GM10248 (cell line): ENCODE data around the gene EHD3.

Experiments used
- CTCF ChIA-PET: fragments of 300-600 bp; sonication (Branson Sonifier 250); formaldehyde crosslinking; extraction: SDS; loops from one replicate; lab custom pipeline; 2021; ENCODE audit warnings: antibody characterized with exemption; lab: Yijun Ruan, JAX
- POLR2A ChIA-PET: fragments of 350-650 bp; sonication (Branson Sonifier 250); formaldehyde crosslinking; extraction: SDS; loops from one replicate; lab custom pipeline; 2020; ENCODE audit warnings: antibody characterized with exemption; lab: Yijun Ruan, JAX
- DNase-seq: peaks from one replicate; pipeline ENCODE4 v3.0.0; 2012; ENCODE audit errors: extremely low spot score
- TF ChIP-seq, protein P1 (sequence below): IDR thresholded peaks from 2 replicates; pipeline ENCODE4 v1.5.1; 2012; ENCODE audit warnings: mild to moderate bottlenecking, low read depth; ENCODE audit errors: extremely low read depth, missing control alignments, control extremely low read depth

The EHD3 gene

GRCh38 chr2:31192396-31192795 is 41.6 kb upstream of the EHD3 start:
- POLR2A ChIA-PET: no interaction called here
- DNase-seq: no peak
- CTCF ChIA-PET: no interaction called here
- TF ChIP-seq, protein P1, sequence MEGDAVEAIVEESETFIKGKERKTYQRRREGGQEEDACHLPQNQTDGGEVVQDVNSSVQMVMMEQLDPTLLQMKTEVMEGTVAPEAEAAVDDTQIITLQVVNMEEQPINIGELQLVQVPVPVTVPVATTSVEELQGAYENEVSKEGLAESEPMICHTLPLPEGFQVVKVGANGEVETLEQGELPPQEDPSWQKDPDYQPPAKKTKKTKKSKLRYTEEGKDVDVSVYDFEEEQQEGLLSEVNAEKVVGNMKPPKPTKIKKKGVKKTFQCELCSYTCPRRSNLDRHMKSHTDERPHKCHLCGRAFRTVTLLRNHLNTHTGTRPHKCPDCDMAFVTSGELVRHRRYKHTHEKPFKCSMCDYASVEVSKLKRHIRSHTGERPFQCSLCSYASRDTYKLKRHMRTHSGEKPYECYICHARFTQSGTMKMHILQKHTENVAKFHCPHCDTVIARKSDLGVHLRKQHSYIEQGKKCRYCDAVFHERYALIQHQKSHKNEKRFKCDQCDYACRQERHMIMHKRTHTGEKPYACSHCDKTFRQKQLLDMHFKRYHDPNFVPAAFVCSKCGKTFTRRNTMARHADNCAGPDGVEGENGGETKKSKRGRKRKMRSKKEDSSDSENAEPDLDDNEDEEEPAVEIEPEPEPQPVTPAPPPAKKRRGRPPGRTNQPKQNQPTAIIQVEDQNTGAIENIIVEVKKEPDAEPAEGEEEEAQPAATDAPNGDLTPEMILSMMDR: no peak

GRCh38 chr2:31192851-31193392 is 41.0 kb upstream of the EHD3 start:
- no peak for DNase-seq
- TF ChIP-seq, protein P1: no peak
- CTCF ChIA-PET: interaction anchor here (0.9 to 2.3 kb wide), 2 partner anchors 22 to 481 kb away, joined by 4 to 14 read pairs; no protein-coding TSS in a partner anchor
- POLR2A ChIA-PET: no interaction called here

DNA sequence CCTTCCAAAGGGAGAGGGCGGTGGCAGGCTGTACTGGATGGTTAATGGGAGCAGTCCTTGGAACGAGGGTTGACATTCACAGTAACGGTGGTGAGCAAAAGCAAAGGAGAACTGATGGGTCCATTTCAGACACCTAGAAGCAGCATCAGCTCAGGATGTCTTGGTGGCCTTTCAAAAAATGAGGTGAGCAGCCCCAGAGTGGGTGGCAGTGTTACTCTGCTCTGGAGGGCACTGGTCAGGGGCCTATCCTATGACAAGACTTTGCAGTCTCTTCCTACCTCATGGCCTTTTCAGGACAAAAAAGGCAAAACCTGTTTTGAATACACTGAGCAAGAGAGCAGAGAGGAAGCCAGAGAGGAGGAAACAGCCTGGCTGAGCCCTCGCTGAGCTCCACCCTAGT is 40.1 kb upstream of the EHD3 start:
- ChIA-PET CTCF (interaction anchor here (0.8 to 2.3 kb wide), 4 partner anchors 23 to 482 kb away, joined by 4 to 14 read pairs (median 4); partner anchors contain the start of gene EHD3), POLR2A (no interaction called here)

GRCh38 chr2:31196622-31197021 is 37.3 kb upstream of the EHD3 start:
- ChIA-PET POLR2A (no interaction called here), CTCF (interaction anchor here (1.4 to 2.0 kb wide), 2 partner anchors 27 to 486 kb away, joined by 4 to 5 read pairs; no protein-coding TSS in a partner anchor)
- TF ChIP-seq, protein P1: no peak
- no peak for DNase-seq

More for the DNA sequence above, 40.1 kb upstream of the EHD3 start:
- TF ChIP-seq, protein P1: no peak
- no peak for DNase-seq

DNA sequence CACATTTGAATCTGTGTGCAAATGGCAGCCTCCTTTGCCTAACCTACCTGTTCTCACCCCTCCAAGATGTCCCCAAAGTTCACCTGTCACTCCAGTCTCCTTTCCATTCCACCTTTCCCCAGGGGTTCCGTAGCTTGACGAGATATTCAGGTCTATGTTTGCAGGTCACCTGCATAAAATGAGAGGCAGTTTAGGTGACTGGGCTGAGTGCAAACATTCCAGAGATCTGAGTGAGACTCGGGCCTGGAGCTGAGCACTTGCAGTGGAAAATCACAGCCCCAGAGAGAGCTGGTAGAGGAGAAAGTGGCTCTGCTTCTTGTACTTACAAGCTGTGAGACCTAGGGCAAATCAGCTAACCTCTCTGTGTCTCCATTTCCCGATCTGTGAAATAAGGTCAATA is 36.8 kb upstream of the EHD3 start:
- TF ChIP-seq, protein P1: no peak
- POLR2A ChIA-PET: no interaction called here
- no peak for DNase-seq
- CTCF ChIA-PET: interaction anchor here (0.7 to 2.0 kb wide), 4 partner anchors 10 to 486 kb away, joined by 3 to 5 read pairs (median 4); no protein-coding TSS in a partner anchor

DNA sequence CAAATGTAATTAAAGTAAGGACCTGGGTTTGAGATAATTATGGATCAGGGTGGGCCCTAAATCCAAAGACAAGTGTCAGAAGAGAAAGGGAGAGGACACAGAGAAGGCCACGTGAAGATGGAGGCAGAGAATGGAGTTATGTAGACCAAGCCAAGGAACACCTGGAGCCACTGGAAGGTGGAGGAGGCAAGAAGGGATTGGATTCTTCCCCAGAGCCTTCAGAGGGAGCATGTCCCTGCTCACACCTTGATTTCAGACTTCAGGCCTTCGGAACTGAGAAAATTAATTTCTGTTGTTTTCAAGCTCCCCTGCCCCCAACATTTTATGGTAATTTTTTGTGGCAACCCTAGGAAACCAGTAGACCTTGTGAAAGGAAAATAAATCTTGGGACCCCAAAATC is 36.3 kb upstream of the EHD3 start:
- POLR2A ChIA-PET: no interaction called here
- CTCF ChIA-PET: interaction anchor here (0.7 to 2.0 kb wide), 4 partner anchors 10 to 487 kb away, joined by 3 to 5 read pairs (median 4); no protein-coding TSS in a partner anchor
- no peak for DNase-seq
- TF ChIP-seq, protein P1: no peak
